Loucy (cell line): ENCODE data around the gene RBM10.

ENCODE experiments used
- CTCF ChIP-seq: fragments of 200-600 bp; sonication (generic); conservative IDR thresholded peaks from 2 replicates; pipeline ENCODE4 v1.5.1; 2014; ENCODE audit warnings: mild to moderate bottlenecking, antibody characterized with exemption, low read length
- EZH2phosphoT487 ChIP-seq: fragments of 200-600 bp; IDR thresholded peaks from 2 replicates; pipeline ENCODE4 v1.6.1; 2018; ENCODE audit warnings: antibody characterized with exemption, mild to moderate bottlenecking, moderate library complexity, borderline replicate concordance

- TF ChIP-seq CTCF (no peak), EZH2phosphoT487 (no peak)
Measured at GRCh38 chrX:47230136-47230868, 85.3 kb downstream of the RBM10 start.
